Neutrophil (primary cell): ENCODE data around the gene ING3.

ENCODE experiments used
- H3K27ac ChIP-seq: fragments of 200-600 bp; sonication (generic); 2 replicates; pipeline ENCODE4 v1.5.1; 2016; ENCODE audit warnings: mild to moderate bottlenecking, moderate library complexity
- H3K27me3 ChIP-seq: fragments of 200-600 bp; sonication (generic); 2 replicates; pipeline ENCODE4 v1.6.0; 2016; ENCODE audit warnings: mild to moderate bottlenecking
- H3K36me3 ChIP-seq: fragments of 200-600 bp; sonication (generic); 2 replicates; pipeline ENCODE4 v1.5.1; 2017
- H3K4me1 ChIP-seq, 2 experiments: fragments of 200-600 bp in 1 of 2; sonication (generic) in 1 of 2; 1 replicate in 1 of 2; 2 replicates in 1 of 2; pipeline versions ENCODE4 v1.5.1 to v1.6.1; 2013 to 2016; ENCODE audit warnings: low read depth in 1 of 2, low read length in 1 of 2, mild to moderate bottlenecking in 1 of 2, moderate library complexity in 1 of 2; ENCODE audit not compliant: control insufficient read depth in 1 of 2, insufficient read depth in 1 of 2
- H3K4me3 ChIP-seq, 2 experiments: fragments of 200-600 bp in 1 of 2; sonication (generic) in 1 of 2; 1 replicate in 1 of 2; 2 replicates in 1 of 2; pipeline ENCODE4 v1.5.1; 2013 to 2016; ENCODE audit warnings: low read depth in 1 of 2, low read length in 1 of 2, mild to moderate bottlenecking in 1 of 2, moderate library complexity in 1 of 2
- H3K9me3 ChIP-seq: fragments of 200-600 bp; sonication (generic); 2 replicates; pipeline ENCODE4 v1.5.1; 2016
- CTCF ChIP-seq: fragments of 200-600 bp; sonication (generic); IDR thresholded peaks from 2 replicates; pipeline ENCODE4 v1.5.1; 2016; ENCODE audit warnings: antibody characterized with exemption

ING3 gene

GRCh38 chr7:120950539-120951308, at the start of gene ING3:
TSS of gene ING3 (plus strand) at chr7:120950777. CDS start at chr7:120950897, 120 bp downstream.
- Histone ChIP-seq H3K4me1 (peaks cover 17 to 21% of the 10 kb centered on the region in 2 experiments), H3K4me3 (peak within 1 kb of the TSS; percentile 65 to 76), H3K9me3 (no peaks in the 10 kb centered on the region), H3K27ac (peak within 1 kb of the TSS; percentile 99), H3K27me3 (no peaks in the 10 kb centered on the region), H3K36me3 (peaks cover 27% of the 10 kb centered on the region)
- peak; percentile 36 for TF ChIP-seq CTCF

- H3K27ac ChIP-seq, result no peak overlapping the region
These were observed 35.1 kb upstream of the ING3 start for GRCh38 chr7:120915314-120916105.

DNA sequence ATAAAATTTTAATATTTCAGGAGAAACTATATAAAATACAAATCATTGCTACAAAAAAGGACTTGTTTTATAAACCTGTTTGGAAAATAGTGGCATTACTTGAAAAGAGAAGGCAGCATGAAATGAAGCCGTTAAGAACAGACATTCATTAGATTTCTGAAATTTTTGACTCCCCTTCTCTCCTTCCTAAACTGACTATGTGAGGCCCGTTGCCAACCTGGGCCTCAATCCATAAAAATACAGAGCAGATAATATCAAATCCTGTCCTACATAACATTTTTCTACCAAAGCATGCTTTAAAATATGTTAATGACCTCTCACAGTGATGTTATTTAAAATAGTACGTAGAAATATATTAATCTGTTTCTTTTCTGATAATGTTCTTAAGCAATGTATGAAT, 34.5 kb upstream of the ING3 start:
- Histone ChIP-seq H3K9me3 (no peaks in the 10 kb centered on the region), H3K4me1 (no peaks in the 10 kb centered on the region), H3K27ac (no peak overlapping the region), H3K36me3 (no peaks in the 10 kb centered on the region), H3K4me3 (no peak overlapping the region), H3K27me3 (no peaks in the 10 kb centered on the region)
- TF ChIP-seq CTCF, result no peak

More at GRCh38 chr7:120915314-120916105, 35.1 kb upstream of the ING3 start:
- Histone ChIP-seq H3K4me1 (no peaks in the 10 kb centered on the region), H3K36me3 (no peaks in the 10 kb centered on the region), H3K27me3 (no peaks in the 10 kb centered on the region), H3K9me3 (no peaks in the 10 kb centered on the region), H3K4me3 (no peak overlapping the region)
- TF ChIP-seq CTCF, result no peak

DNA sequence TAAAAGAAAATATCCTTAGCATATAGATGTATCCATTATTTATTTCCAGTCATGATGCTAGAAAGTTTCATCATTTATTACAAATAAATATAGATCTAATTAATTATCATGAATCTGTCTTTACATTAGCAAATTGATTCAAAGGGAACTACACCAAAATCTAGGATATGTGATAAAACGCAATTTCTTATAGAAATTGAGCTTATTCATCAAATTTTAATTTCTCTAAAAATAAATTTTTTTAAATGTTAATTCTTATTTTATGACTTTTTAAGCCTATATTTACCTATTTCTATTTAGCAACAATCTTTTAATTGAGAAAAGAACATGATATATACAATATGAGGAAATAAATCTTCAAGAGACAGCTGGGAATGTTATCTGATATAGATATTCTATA, 34.0 kb upstream of the ING3 start:
- no peak overlapping the region for H3K27ac ChIP-seq
- no peak for TF ChIP-seq CTCF
- H3K4me3 ChIP-seq, result no peak overlapping the region

DNA sequence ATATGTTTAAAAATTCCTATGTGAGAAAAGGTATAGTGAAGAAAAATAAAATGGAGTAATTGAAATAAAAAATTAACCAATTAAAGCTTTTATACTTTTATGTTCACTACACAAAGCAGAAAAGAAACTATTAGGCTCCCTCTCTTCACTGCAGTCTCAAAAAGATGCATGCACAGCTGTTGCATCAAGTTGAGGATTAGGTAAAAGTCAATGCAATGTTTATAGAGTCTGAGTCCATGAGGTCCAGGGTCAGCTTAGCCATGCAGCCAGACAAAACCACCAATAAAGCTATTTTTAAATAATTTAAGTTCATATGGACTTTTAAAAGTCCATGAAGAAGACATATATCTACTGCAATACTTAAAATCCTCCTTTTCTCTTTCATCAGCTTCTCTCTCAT, 31.1 kb upstream of the ING3 start:
- no peaks in the 10 kb centered on the region for H3K36me3 ChIP-seq
- no peak overlapping the region for H3K27ac ChIP-seq
- no peaks in the 10 kb centered on the region for H3K27me3 ChIP-seq
- no peak for TF ChIP-seq CTCF
- no peak overlapping the region for H3K4me3 ChIP-seq
- H3K9me3 ChIP-seq, result no peaks in the 10 kb centered on the region
- no peaks in the 10 kb centered on the region for H3K4me1 ChIP-seq

More for the DNA sequence above, 34.0 kb upstream of the ING3 start:
- Histone ChIP-seq H3K36me3 (no peaks in the 10 kb centered on the region), H3K4me1 (no peaks in the 10 kb centered on the region), H3K9me3 (no peaks in the 10 kb centered on the region), H3K27me3 (no peaks in the 10 kb centered on the region)
